ENCODE results near the gene USHBP1. TPM values are rescaled to one million over a fixed set of nuclear protein-coding genes. Genes with fewer than 3 reads are reported as not detected.

Gene USHBP1
- total and polyA plus RNA-seq, 10 of the 15 experiments (the other 5 are each of a cell fraction or from before 2014, with no cell fraction given) = 0.05 to 0.96 (median 0.22) TPM; not detected in 2

DNA sequence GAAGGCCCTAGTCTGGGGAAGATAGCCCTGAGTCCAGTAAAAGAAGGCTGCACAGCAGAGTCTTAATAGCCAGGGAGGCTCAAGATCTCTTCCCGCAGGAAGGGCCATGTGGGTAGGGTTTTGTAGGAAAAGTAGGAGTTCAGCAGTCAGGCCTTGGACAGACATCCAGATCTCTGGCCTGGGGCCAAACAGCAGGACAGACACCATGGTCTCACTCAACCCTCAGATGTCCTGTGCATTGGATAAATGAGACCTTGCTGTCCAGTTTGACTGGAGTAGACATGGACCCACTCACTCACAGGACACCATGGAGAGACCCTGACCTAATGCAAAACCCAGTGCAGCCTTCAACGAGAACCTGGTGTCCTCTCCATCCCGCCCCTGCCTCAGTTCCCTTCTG is 34.7 kb downstream of the USHBP1 start (continued):
- TF ChIP-seq PAX5 (IDR thresholded peaks at IDR 0.05; ENCODE audit: borderline replicate concordance, low read depth, low read length) = no peak

- CTCF ChIA-PET = interaction anchor here (1.1 to 1.4 kb wide), 2 partner anchors 12 to 392 kb away, joined by 3 read pairs; no protein-coding TSS in a partner anchor
Observed at GRCh38 chr19:17227798-17228367, 36.7 kb downstream of the USHBP1 start.

More at GRCh38 chr19:17227798-17228367, 36.7 kb downstream of the USHBP1 start:
- POLR2A ChIA-PET = interaction anchor here (0.9 to 1.7 kb wide), 2 partner anchors 15 to 53 kb away, joined by 4 to 6 read pairs; no protein-coding TSS in a partner anchor
- WGBS (ENCODE audit: insufficient coverage, insufficient replicate concordance, low lambda C conversion rate, missing lambda C conversion rate) = 91% methylated on average over 13 of the region's 13 CpGs
- H3K4me2 ChIP-seq (ENCODE audit: control insufficient read depth, insufficient read depth) = no peak overlapping the region
- no peak overlapping the region for H2AFZ ChIP-seq (ENCODE audit: control insufficient read depth, low read depth, low read length)
- no peaks in the 10 kb centered on the region for H3K27me3 ChIP-seq (replicated peaks in 1 of 2; ENCODE audit: control insufficient read depth in 2 of 2, insufficient read depth in 2 of 2, low read length in 1 of 2)
- H3K36me3 ChIP-seq (ENCODE audit: control insufficient read depth in 2 of 2, insufficient read depth in 2 of 2, low read length in 1 of 2) = no peaks in the 10 kb centered on the region; a peak in 1 of 4 replicates
- no peak for ATAC-seq
- TSS peak; percentile 76 for BruUV-seq (replicated peaks)
- TF ChIP-seq STAT1 (conservative IDR thresholded peaks at IDR 0.05) (no peak), HDAC6 (IDR thresholded peaks at IDR 0.05; ENCODE audit: unreplicated experiment) (no peak), ZNF207 (IDR thresholded peaks at IDR 0.05; ENCODE audit: borderline replicate concordance) (no peak), TCF3 (IDR thresholded peaks at IDR 0.05; ENCODE audit: borderline replicate concordance, insufficient read depth, low read depth, low read length) (no peak), RAD51 (IDR thresholded peaks at IDR 0.05) (no peak), POLR2AphosphoS2 (IDR thresholded peaks at IDR 0.05; ENCODE audit: low read depth, low read length) (no peak), NRF1 (conservative IDR thresholded peaks at IDR 0.05; ENCODE audit: low read depth, low read length) (no peak), ZNF384 (IDR thresholded peaks at IDR 0.05; ENCODE audit: borderline replicate concordance, low read depth, low read length) (no peak), SREBF1 (IDR thresholded peaks at IDR 0.05; ENCODE audit: low read length) (no peak), E2F4 (IDR thresholded peaks at IDR 0.05; ENCODE audit: low read depth, low read length) (no peak), KDM1A (IDR thresholded peaks at IDR 0.05; ENCODE audit: borderline replicate concordance) (no peak)
- TF ChIP-seq, protein P1, sequence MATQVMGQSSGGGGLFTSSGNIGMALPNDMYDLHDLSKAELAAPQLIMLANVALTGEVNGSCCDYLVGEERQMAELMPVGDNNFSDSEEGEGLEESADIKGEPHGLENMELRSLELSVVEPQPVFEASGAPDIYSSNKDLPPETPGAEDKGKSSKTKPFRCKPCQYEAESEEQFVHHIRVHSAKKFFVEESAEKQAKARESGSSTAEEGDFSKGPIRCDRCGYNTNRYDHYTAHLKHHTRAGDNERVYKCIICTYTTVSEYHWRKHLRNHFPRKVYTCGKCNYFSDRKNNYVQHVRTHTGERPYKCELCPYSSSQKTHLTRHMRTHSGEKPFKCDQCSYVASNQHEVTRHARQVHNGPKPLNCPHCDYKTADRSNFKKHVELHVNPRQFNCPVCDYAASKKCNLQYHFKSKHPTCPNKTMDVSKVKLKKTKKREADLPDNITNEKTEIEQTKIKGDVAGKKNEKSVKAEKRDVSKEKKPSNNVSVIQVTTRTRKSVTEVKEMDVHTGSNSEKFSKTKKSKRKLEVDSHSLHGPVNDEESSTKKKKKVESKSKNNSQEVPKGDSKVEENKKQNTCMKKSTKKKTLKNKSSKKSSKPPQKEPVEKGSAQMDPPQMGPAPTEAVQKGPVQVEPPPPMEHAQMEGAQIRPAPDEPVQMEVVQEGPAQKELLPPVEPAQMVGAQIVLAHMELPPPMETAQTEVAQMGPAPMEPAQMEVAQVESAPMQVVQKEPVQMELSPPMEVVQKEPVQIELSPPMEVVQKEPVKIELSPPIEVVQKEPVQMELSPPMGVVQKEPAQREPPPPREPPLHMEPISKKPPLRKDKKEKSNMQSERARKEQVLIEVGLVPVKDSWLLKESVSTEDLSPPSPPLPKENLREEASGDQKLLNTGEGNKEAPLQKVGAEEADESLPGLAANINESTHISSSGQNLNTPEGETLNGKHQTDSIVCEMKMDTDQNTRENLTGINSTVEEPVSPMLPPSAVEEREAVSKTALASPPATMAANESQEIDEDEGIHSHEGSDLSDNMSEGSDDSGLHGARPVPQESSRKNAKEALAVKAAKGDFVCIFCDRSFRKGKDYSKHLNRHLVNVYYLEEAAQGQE (IDR thresholded peaks at IDR 0.05; ENCODE audit: low read depth, low read length) = no peak
- TF ChIP-seq, protein P2, sequence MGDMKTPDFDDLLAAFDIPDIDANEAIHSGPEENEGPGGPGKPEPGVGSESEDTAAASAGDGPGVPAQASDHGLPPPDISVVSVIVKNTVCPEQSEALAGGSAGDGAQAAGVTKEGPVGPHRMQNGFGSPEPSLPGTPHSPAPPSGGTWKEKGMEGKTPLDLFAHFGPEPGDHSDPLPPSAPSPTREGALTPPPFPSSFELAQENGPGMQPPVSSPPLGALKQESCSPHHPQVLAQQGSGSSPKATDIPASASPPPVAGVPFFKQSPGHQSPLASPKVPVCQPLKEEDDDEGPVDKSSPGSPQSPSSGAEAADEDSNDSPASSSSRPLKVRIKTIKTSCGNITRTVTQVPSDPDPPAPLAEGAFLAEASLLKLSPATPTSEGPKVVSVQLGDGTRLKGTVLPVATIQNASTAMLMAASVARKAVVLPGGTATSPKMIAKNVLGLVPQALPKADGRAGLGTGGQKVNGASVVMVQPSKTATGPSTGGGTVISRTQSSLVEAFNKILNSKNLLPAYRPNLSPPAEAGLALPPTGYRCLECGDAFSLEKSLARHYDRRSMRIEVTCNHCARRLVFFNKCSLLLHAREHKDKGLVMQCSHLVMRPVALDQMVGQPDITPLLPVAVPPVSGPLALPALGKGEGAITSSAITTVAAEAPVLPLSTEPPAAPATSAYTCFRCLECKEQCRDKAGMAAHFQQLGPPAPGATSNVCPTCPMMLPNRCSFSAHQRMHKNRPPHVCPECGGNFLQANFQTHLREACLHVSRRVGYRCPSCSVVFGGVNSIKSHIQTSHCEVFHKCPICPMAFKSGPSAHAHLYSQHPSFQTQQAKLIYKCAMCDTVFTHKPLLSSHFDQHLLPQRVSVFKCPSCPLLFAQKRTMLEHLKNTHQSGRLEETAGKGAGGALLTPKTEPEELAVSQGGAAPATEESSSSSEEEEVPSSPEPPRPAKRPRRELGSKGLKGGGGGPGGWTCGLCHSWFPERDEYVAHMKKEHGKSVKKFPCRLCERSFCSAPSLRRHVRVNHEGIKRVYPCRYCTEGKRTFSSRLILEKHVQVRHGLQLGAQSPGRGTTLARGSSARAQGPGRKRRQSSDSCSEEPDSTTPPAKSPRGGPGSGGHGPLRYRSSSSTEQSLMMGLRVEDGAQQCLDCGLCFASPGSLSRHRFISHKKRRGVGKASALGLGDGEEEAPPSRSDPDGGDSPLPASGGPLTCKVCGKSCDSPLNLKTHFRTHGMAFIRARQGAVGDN (IDR thresholded peaks at IDR 0.05) = no peak
- no peak overlapping the region for H3K4me3 ChIP-seq
- no peak for FAIRE-seq
- H3K79me2 ChIP-seq (ENCODE audit: control insufficient read depth, insufficient read depth, low read length) = no peaks in the 10 kb centered on the region
- no peak overlapping the region for H3K27ac ChIP-seq (ENCODE audit: control insufficient read depth, insufficient read depth)
- no peaks in the 10 kb centered on the region for H4K20me1 ChIP-seq (ENCODE audit: control insufficient read depth, insufficient read depth)
- no peaks in the 10 kb centered on the region for H3K9me3 ChIP-seq (replicated peaks; ENCODE audit: control insufficient read depth, insufficient read depth, low read length)
- SMC1A ChIA-PET (ENCODE audit: uncharacterized antibody, unreplicated experiment) = no interaction called here
- RAD21 ChIA-PET (ENCODE audit: unreplicated experiment) = interaction anchor here (1.4 to 2.6 kb wide), 2 partner anchors 13 to 53 kb away, joined by 3 to 11 read pairs; partner anchors contain the start of gene USE1
- no peak overlapping the region for H3K9ac ChIP-seq (ENCODE audit: control insufficient read depth, insufficient read depth, low read length)
- DNase-seq (ENCODE audit: low read depth, low spot score) = no peak
- no peaks in the 10 kb centered on the region for H3K4me1 ChIP-seq (ENCODE audit: control insufficient read depth, insufficient read depth, low read length)
- intact Hi-C loops (cut with micrococcal nuclease; ENCODE audit: unreplicated experiment) (no loop called here), in situ Hi-C loops (cut with MboI) (no loop called here)

Measured in GM12878 (cell line).